ENCODE data around the gene DUSP6. TPM values are rescaled to one million over a fixed set of nuclear protein-coding genes. Genes with fewer than 3 reads are reported as not detected.

Gene DUSP6
- total RNA-seq, 1 donor from 2014 or later: 24.8 TPM

DNA sequence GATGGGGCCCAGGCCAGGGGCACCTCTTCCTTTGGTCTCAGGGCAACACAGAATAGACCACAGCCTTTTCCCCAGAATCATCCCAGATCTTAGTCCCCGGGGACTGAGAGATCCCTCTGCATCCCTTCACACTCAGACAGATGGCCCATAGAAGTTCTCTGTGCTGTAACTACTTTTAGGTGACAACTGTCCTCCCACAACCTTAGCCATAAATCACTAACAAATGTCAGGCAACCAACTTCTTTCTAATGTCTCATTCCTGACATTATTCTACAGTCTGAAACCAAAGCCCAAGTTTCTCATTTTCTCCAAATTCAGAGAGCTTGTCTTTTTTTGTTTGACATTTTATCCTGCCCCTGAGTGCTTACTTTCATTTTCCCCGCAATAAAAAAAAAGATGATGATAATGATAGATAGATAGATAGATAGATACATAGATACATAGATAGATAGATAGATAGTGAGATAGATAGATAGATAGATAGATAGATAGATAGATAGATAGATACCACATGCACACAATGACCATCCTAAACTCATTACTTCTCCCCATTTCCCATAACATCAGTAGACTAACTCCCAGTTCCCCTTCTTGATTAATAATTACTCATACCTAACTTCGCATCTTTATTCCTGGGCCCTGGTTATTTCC is 28.6 kb downstream of the DUSP6 start:
- Mint-ChIP-seq H3K4me3 (no peak overlapping the region), H3K27me3 (ENCODE audit: low read depth) (no peaks in the 10 kb centered on the region), H3K4me1 (peaks cover 55% of the 10 kb centered on the region), H3K9me3 (no peaks in the 10 kb centered on the region), H3K27ac (no peak overlapping the region), H3K36me3 (no peaks in the 10 kb centered on the region)
- no peak for TF ChIP-seq CTCF (IDR thresholded peaks at IDR 0.05; ENCODE audit: unreplicated experiment)
- DNase-seq (ENCODE audit: low spot score in 2 of 2, unreplicated experiment in 2 of 2): no peak

- DNase-seq (ENCODE audit: low spot score in 2 of 2, unreplicated experiment in 2 of 2): no peak
- Mint-ChIP-seq H3K27ac (no peak overlapping the region), H3K27me3 (ENCODE audit: low read depth) (no peaks in the 10 kb centered on the region), H3K9me3 (no peaks in the 10 kb centered on the region), H3K4me3 (no peak overlapping the region), H3K4me1 (peaks cover 41% of the 10 kb centered on the region), H3K36me3 (no peaks in the 10 kb centered on the region)
- TF ChIP-seq CTCF (IDR thresholded peaks at IDR 0.05; ENCODE audit: unreplicated experiment): no peak
Measured at GRCh38 chr12:89320735-89321134, 31.6 kb downstream of the DUSP6 start.

DNA sequence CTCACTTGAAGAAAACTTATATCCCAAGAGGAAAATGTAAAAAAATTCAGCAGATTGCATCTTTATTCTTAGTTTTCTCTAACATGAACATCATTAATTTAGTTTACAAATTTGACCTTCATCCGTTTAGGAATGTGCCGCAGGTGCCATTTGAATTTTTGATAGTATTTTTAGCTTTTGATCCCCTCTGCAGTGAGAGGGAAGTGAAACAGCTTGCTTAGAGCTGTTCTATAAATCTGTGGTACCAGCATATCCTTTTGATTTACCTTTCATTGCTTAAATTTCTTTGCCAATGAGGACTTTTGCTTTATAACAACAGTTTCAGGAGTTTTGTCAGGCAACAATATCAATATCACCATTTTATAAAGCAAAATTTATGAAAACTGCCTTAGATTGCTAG is 32.7 kb downstream of the DUSP6 start:
- Mint-ChIP-seq H3K4me3 (no peak overlapping the region), H3K4me1 (peaks cover 37% of the 10 kb centered on the region)

DNA sequence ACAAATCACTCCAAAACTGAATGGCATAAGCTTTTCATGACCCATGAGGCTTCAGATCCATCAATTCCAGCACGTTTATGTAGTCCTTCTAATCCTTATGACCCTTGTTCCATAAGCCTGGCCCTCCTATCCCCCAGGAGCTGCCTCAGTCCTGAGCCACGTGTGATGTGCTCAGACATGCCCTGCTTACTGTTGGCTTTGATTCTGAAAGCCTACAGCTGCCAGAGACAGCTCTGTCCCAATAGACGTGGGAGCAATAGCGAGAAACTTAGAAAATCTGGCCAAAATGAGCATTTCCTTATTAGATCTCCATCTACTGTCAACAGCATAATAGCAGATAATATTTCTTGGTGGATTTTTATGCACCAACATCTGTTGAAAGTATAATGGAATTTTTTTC is 33.2 kb downstream of the DUSP6 start:
- peaks cover 32% of the 10 kb centered on the region for H3K4me1 Mint-ChIP-seq
- no peaks in the 10 kb centered on the region for H3K27me3 Mint-ChIP-seq (ENCODE audit: low read depth)
- no peak overlapping the region for H3K4me3 Mint-ChIP-seq
- H3K27ac Mint-ChIP-seq: no peak overlapping the region
- no peak for TF ChIP-seq CTCF (IDR thresholded peaks at IDR 0.05; ENCODE audit: unreplicated experiment)
- H3K36me3 Mint-ChIP-seq: no peaks in the 10 kb centered on the region
- DNase-seq (ENCODE audit: low spot score in 2 of 2, unreplicated experiment in 2 of 2): no peak
- H3K9me3 Mint-ChIP-seq: no peaks in the 10 kb centered on the region

More for the DNA sequence above, 32.7 kb downstream of the DUSP6 start:
- no peak for TF ChIP-seq CTCF (IDR thresholded peaks at IDR 0.05; ENCODE audit: unreplicated experiment)
- Mint-ChIP-seq H3K27ac (no peak overlapping the region), H3K9me3 (no peaks in the 10 kb centered on the region), H3K36me3 (no peaks in the 10 kb centered on the region), H3K27me3 (ENCODE audit: low read depth) (no peaks in the 10 kb centered on the region)
- no peak for DNase-seq (ENCODE audit: low spot score in 2 of 2, unreplicated experiment in 2 of 2)

- no peak for DNase-seq (ENCODE audit: low spot score in 2 of 2, unreplicated experiment in 2 of 2)
- H3K9me3 Mint-ChIP-seq: no peaks in the 10 kb centered on the region
- H3K36me3 Mint-ChIP-seq: no peaks in the 10 kb centered on the region
- no peaks in the 10 kb centered on the region for H3K27me3 Mint-ChIP-seq (ENCODE audit: low read depth)
- H3K27ac Mint-ChIP-seq: peak overlapping the region; percentile 50
- no peak for TF ChIP-seq CTCF (IDR thresholded peaks at IDR 0.05; ENCODE audit: unreplicated experiment)
- H3K4me1 Mint-ChIP-seq: peaks cover 20% of the 10 kb centered on the region
- no peak overlapping the region for H3K4me3 Mint-ChIP-seq
Measured at GRCh38 chr12:89316705-89317139, 35.6 kb downstream of the DUSP6 start.
